ENCODE measurements around the gene SMURF1.

- TF ChIP-seq CTCF (IDR thresholded peaks at IDR 0.05): no peak
- TF ChIP-seq POLR2AphosphoS5 (IDR thresholded peaks at IDR 0.05): no peak
- no peak for TF ChIP-seq POLR2A (IDR thresholded peaks at IDR 0.05)
- no peak for TF ChIP-seq EP300 (IDR thresholded peaks at IDR 0.05; ENCODE audit: low read depth)
Observed at GRCh38 chr7:99099499-99100077, 44.3 kb downstream of the SMURF1 start.
